Erythroblast (primary cell): ENCODE measurements around the gene BAZ1A.

Source experiments
- GATA1 ChIP-seq: IDR thresholded peaks from 2 replicates; pipeline ENCODE4 v1.6.1; 2011; ENCODE audit warnings: low read depth, mild to moderate bottlenecking, control low read depth, low read length, moderate library complexity
- POLR2A ChIP-seq: IDR thresholded peaks from 2 replicates; pipeline ENCODE4 v1.6.1; 2011; ENCODE audit warnings: mild to moderate bottlenecking, low read length

DNA sequence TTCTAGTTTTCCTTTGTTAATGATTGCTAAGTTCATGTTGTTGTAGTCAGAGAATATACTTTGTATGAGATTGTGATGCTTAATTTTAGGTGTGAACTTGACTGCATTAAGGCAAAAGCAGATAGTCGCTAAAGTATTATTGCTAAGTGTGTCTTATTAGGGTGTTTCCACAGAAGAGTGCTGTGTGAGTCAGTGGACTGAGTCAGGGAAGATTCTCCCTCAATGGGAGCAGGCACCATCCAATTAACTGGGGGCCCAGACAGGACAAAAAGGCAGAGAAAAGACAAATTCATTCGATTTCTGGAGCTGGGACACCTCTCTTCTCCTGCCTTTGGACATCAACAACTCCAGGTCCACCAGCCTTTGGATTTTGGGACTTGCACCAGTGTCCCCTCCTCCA, 48.5 kb downstream of the BAZ1A start:
- no peak for TF ChIP-seq POLR2A
- no peak for TF ChIP-seq GATA1
